Fibroblast of mammary gland (primary cell): ENCODE measurements around the gene RAI1.
A peak's percentile ranks its signal among the peaks of the same experiment; 100 is the strongest.

Experiments used
- DNase-seq: peaks from one replicate; pipeline ENCODE4 v3.0.0-alpha.2; 2010; ENCODE audit warnings: low read depth
- H3K4me3 ChIP-seq: 2 replicates; pipeline ENCODE4 v1.5.1; 2011; ENCODE audit warnings: low read depth, mild to moderate bottlenecking, low read length, moderate library complexity; ENCODE audit not compliant: control insufficient read depth
- CTCF ChIP-seq: conservative IDR thresholded peaks from 2 replicates; pipeline ENCODE4 v1.5.1; 2011; ENCODE audit warnings: low read depth, low read length, inconsistent platforms; ENCODE audit not compliant: control insufficient read depth, insufficient read depth

The RAI1 gene

GRCh38 chr17:17824119-17824782 lies 143.0 kb downstream of the RAI1 start:
- H3K4me3 ChIP-seq = peak overlapping the region; percentile 9
- no peak for TF ChIP-seq CTCF
- no peak for DNase-seq

- no peak for TF ChIP-seq CTCF
- no peak overlapping the region for H3K4me3 ChIP-seq
- no peak for DNase-seq
Observed at GRCh38 chr17:17824783-17825614, 143.7 kb downstream of the RAI1 start.

- DNase-seq = no peak
- no peak for TF ChIP-seq CTCF
- H3K4me3 ChIP-seq = no peak overlapping the region
Observed at GRCh38 chr17:17826342-17826713, 145.1 kb downstream of the RAI1 start.

- TF ChIP-seq CTCF = no peak
- DNase-seq = no peak
- no peak overlapping the region for H3K4me3 ChIP-seq
Observed at GRCh38 chr17:17826942-17827785, 145.9 kb downstream of the RAI1 start.

GRCh38 chr17:17827826-17828621 lies 146.8 kb downstream of the RAI1 start:
- DNase-seq = no peak
- no peak for TF ChIP-seq CTCF
- no peak overlapping the region for H3K4me3 ChIP-seq

GRCh38 chr17:17830269-17830567 lies 149.0 kb downstream of the RAI1 start:
- TF ChIP-seq CTCF = no peak
- no peak for DNase-seq
- H3K4me3 ChIP-seq = no peak overlapping the region
